ENCODE data around the gene TOP2A. TPM values are rescaled to one million over a fixed set of nuclear protein-coding genes. Genes with fewer than 3 reads are reported as not detected.

The TOP2A gene, protein sequence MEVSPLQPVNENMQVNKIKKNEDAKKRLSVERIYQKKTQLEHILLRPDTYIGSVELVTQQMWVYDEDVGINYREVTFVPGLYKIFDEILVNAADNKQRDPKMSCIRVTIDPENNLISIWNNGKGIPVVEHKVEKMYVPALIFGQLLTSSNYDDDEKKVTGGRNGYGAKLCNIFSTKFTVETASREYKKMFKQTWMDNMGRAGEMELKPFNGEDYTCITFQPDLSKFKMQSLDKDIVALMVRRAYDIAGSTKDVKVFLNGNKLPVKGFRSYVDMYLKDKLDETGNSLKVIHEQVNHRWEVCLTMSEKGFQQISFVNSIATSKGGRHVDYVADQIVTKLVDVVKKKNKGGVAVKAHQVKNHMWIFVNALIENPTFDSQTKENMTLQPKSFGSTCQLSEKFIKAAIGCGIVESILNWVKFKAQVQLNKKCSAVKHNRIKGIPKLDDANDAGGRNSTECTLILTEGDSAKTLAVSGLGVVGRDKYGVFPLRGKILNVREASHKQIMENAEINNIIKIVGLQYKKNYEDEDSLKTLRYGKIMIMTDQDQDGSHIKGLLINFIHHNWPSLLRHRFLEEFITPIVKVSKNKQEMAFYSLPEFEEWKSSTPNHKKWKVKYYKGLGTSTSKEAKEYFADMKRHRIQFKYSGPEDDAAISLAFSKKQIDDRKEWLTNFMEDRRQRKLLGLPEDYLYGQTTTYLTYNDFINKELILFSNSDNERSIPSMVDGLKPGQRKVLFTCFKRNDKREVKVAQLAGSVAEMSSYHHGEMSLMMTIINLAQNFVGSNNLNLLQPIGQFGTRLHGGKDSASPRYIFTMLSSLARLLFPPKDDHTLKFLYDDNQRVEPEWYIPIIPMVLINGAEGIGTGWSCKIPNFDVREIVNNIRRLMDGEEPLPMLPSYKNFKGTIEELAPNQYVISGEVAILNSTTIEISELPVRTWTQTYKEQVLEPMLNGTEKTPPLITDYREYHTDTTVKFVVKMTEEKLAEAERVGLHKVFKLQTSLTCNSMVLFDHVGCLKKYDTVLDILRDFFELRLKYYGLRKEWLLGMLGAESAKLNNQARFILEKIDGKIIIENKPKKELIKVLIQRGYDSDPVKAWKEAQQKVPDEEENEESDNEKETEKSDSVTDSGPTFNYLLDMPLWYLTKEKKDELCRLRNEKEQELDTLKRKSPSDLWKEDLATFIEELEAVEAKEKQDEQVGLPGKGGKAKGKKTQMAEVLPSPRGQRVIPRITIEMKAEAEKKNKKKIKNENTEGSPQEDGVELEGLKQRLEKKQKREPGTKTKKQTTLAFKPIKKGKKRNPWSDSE (N-terminal part only)
- total RNA-seq, result 82.5 and 96.1 TPM in 2 replicates

GRCh38 chr17:40417609-40418427 is at the start of gene TOP2A:
TSS of gene TOP2A (minus strand) at chr17:40417896. CDS start at chr17:40417791, 105 bp downstream.

GRCh38 chr17:40443196-40443987 is 25.7 kb upstream of the TOP2A start, which contains the start of gene IGFBP4:
TSS of gene IGFBP4 (plus strand) at chr17:40443450. CDS start at chr17:40443736, 286 bp downstream.

DNA sequence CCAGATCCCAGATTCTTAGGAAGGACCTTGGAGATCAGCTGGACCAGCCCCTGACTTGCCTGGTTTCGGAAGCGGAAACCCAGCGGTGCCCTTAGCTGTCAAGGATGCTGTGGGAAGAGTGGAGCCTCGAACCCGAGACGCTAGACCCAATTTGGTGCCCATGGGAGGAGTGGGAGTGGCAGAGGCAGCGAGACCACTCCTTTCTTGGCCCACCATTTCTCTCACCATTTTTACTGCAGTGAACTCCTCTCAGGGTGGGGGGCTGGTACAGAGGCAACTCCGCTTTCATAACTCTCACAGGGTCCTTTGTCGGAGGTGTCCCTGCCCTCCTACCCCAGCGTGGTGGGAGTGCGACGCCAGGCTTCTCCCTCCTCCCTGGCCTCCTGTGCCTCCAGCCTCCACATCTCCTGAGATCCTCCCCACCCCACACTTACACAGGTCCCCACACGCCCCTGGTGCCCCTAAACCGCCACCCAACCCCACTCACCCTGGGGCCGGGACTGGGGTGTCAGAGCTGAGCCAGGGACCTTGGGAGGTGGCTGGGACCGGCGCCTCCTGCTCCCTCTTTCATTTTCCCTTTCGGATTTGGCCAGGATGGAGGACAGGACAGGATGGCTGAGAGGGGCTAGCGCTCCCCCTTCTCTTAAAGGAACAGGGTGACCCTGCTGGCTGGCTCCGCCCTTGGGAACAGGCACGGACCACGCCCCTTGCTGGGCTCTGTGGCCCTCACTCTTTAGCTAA is 53.4 kb downstream of the TOP2A start, which contains the start of gene GJD3:
Gene GJD3, minus strand, starts transcription at position 617 of the 741 bp plus-strand sequence. CDS start 922 bp downstream, outside the sequence.

Other genes with a start within 250 kb of the TOP2A start
- gene RAPGEFL1, start 240.4 kb downstream of the TOP2A start, total RNA-seq, result 10.3 and 13.5 TPM in 2 replicates
- 4.9 and 9.6 TPM in 2 replicates for gene WIPF2, start 198.6 kb downstream of the TOP2A start, total RNA-seq
- 13.8 and 16.1 TPM in 2 replicates for gene CDC6, start 130.0 kb downstream of the TOP2A start, total RNA-seq
- gene RARA, start 108.7 kb downstream of the TOP2A start, total RNA-seq, result 17.7 and 39.2 TPM in 2 replicates
- gene GJD3, start 53.2 kb downstream of the TOP2A start, total RNA-seq, result 0.53 and 2.6 TPM in 2 replicates
- gene IGFBP4, start 25.6 kb upstream of the TOP2A start, total RNA-seq, result 306 and 313 TPM in 2 replicates
- gene TNS4, start 83.7 kb upstream of the TOP2A start, total RNA-seq, result under 0.01 TPM in 2 replicates
- not detected in 2 replicates for gene CCR7, start 147.6 kb upstream of the TOP2A start, total RNA-seq
- gene SMARCE1, start 229.9 kb upstream of the TOP2A start, total RNA-seq, result 57.9 and 68.8 TPM in 2 replicates
- not detected in 2 replicates for gene KRT222, start 247.3 kb upstream of the TOP2A start, total RNA-seq

Data from myometrial cell (primary cell).